ENCODE measurements around the gene KIF21A. TPM values are rescaled to one million over a fixed set of nuclear protein-coding genes. Genes with fewer than 3 reads are reported as not detected.

KIF21A gene
- total and polyA plus RNA-seq, 5 donors from 2014 or later, result 1.7 to 10.7 (median 2.1) TPM

- peaks cover 23% of the 10 kb centered on the region for H3K36me3 Mint-ChIP-seq
- no peak overlapping the region for H3K27ac ChIP-seq (ENCODE audit: insufficient read depth, low read length, poor library complexity, severe bottlenecking)
- no peak overlapping the region for H3K4me3 ChIP-seq (ENCODE audit: low read depth, low read length)
- H3K27ac Mint-ChIP-seq, result no peak overlapping the region
- ATAC-seq (ENCODE audit: low read depth in 2 of 2), result no peak
- no peaks in the 10 kb centered on the region for H3K27me3 ChIP-seq (ENCODE audit: control insufficient read depth, insufficient read depth, low read length)
- H3K4me1 Mint-ChIP-seq, result peaks cover 0 to 6% (median 2%) of the 10 kb centered on the region in 4 donors
- DNase-seq, result no peak
- H3K9me3 Mint-ChIP-seq, result peaks cover 0 to 3% (median 0%) of the 10 kb centered on the region in 7 donors
- no peak overlapping the region for H3K4me3 Mint-ChIP-seq
- H3K4me1 ChIP-seq (ENCODE audit: control insufficient read depth, insufficient read depth, low read length, poor library complexity, severe bottlenecking), result no peaks in the 10 kb centered on the region
- no peaks in the 10 kb centered on the region for H3K36me3 ChIP-seq (ENCODE audit: control insufficient read depth, insufficient read depth, low read length)
- peaks cover 4% of the 10 kb centered on the region for H3K27me3 Mint-ChIP-seq
- no peaks in the 10 kb centered on the region for H3K9me3 ChIP-seq (ENCODE audit: control insufficient read depth in 2 of 2, low read length in 2 of 2)
Measured at GRCh38 chr12:39294715-39295114, 148.2 kb downstream of the KIF21A start.

DNA sequence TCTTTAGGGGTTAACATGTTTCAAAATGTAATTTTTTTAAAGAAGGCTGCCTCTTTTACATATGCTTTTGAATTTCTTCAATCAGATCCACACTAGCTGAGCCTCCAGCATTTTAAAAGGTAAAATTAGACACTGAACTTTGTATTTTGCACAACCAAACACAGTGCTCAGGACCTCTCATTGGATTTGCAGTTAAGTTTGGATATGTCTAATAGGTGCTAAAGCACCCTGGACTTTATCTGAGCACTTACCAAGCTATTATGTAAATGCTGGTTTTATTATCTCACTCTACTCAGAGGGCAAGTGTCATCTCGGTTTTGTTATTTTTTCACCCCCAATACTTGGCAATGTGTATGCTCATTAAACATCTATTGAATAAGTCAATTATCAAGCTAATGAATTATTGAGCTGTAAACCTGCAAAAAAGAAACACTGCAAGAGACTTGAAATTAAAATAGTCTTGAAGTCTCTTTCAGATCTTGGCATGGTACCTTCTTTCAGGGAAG lies 150.7 kb downstream of the KIF21A start:
- ATAC-seq (ENCODE audit: low read depth in 2 of 2), result no peak
- no peaks in the 10 kb centered on the region for H3K36me3 ChIP-seq (ENCODE audit: control insufficient read depth, insufficient read depth, low read length)
- no peak overlapping the region for H3K4me3 ChIP-seq (ENCODE audit: low read depth, low read length)
- no peak for DNase-seq
- H3K27ac ChIP-seq (ENCODE audit: insufficient read depth, low read length, poor library complexity, severe bottlenecking), result no peak overlapping the region
- H3K4me3 Mint-ChIP-seq, result no peak overlapping the region
- no peaks in the 10 kb centered on the region for H3K4me1 ChIP-seq (ENCODE audit: control insufficient read depth, insufficient read depth, low read length, poor library complexity, severe bottlenecking)
- peaks cover 15% of the 10 kb centered on the region for H3K36me3 Mint-ChIP-seq
- peaks cover 0 to 3% (median 0%) of the 10 kb centered on the region in 7 donors for H3K9me3 Mint-ChIP-seq
- no peaks in the 10 kb centered on the region for H3K9me3 ChIP-seq (ENCODE audit: control insufficient read depth in 2 of 2, low read length in 2 of 2)
- no peaks in the 10 kb centered on the region for H3K27me3 ChIP-seq (ENCODE audit: control insufficient read depth, insufficient read depth, low read length)
- no peak overlapping the region for H3K27ac Mint-ChIP-seq
- H3K4me1 Mint-ChIP-seq, result peaks cover 0 to 6% (median 2%) of the 10 kb centered on the region in 4 donors
- peaks cover 16% of the 10 kb centered on the region for H3K27me3 Mint-ChIP-seq

DNA sequence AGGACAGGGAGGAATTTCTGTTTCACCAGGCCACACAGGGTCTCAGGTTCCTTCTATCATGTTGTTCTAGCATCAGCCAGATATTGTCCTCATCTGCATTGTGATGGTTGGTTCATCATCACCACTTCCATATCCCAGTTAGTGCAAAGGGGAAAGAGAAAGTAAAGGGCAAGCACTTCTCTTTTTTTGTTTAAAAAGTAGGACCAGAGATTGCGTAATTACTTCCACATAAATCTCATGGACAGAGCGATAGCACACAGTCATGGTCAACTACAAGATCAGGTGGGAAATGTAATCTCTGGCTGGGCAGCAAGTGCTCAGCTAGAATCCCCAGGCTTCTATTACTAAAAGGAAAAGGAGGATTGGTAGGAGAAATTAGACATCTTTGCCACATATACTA lies 155.1 kb downstream of the KIF21A start:
- H3K9me3 Mint-ChIP-seq, result no peaks in the 10 kb centered on the region
- no peak overlapping the region for H3K27ac Mint-ChIP-seq
- Histone ChIP-seq H3K27me3 (ENCODE audit: control insufficient read depth, insufficient read depth, low read length) (peaks cover 2% of the 10 kb centered on the region), H3K9me3 (ENCODE audit: control insufficient read depth in 2 of 2, low read length in 2 of 2) (no peaks in the 10 kb centered on the region), H3K36me3 (ENCODE audit: control insufficient read depth, insufficient read depth, low read length) (no peaks in the 10 kb centered on the region), H3K4me1 (ENCODE audit: control insufficient read depth, insufficient read depth, low read length, poor library complexity, severe bottlenecking) (no peaks in the 10 kb centered on the region), H3K4me3 (ENCODE audit: low read depth, low read length) (no peak overlapping the region), H3K27ac (ENCODE audit: insufficient read depth, low read length, poor library complexity, severe bottlenecking) (no peak overlapping the region)
- H3K27me3 Mint-ChIP-seq, result peaks cover 21% of the 10 kb centered on the region
- H3K4me3 Mint-ChIP-seq, result no peak overlapping the region
- no peaks in the 10 kb centered on the region for H3K4me1 Mint-ChIP-seq
- no peak for ATAC-seq (ENCODE audit: low read depth in 2 of 2)
- H3K36me3 Mint-ChIP-seq, result no peaks in the 10 kb centered on the region
- no peak for DNase-seq

DNA sequence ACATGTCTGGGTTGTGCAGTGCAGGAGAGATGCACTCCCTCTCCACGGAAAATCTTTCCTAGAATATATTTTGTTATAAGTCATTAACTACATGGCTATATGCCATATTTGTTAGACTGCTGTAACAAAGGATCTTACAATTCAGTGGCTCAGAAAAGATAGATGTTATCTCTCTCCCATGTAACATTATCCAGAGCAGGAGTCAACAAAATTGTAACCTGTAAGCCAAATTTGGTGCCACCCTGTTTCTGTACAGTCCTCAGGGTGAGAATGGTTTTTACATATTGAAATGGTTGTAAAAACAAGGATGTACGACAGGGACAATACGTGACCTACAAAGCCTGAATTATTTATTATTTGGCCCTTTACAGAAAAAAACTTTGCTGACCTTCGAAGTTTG lies 155.5 kb downstream of the KIF21A start:
- Mint-ChIP-seq H3K4me1 (no peaks in the 10 kb centered on the region), H3K27me3 (peaks cover 20% of the 10 kb centered on the region), H3K27ac (no peak overlapping the region), H3K4me3 (no peak overlapping the region), H3K9me3 (no peaks in the 10 kb centered on the region), H3K36me3 (no peaks in the 10 kb centered on the region)
- ATAC-seq (ENCODE audit: low read depth in 2 of 2) (no peak), DNase-seq (no peak)
- Histone ChIP-seq H3K9me3 (ENCODE audit: control insufficient read depth in 2 of 2, low read length in 2 of 2) (no peaks in the 10 kb centered on the region), H3K27me3 (ENCODE audit: control insufficient read depth, insufficient read depth, low read length) (peaks cover 2% of the 10 kb centered on the region), H3K4me3 (ENCODE audit: low read depth, low read length) (no peak overlapping the region), H3K36me3 (ENCODE audit: control insufficient read depth, insufficient read depth, low read length) (no peaks in the 10 kb centered on the region), H3K4me1 (ENCODE audit: control insufficient read depth, insufficient read depth, low read length, poor library complexity, severe bottlenecking) (no peaks in the 10 kb centered on the region), H3K27ac (ENCODE audit: insufficient read depth, low read length, poor library complexity, severe bottlenecking) (no peak overlapping the region)

GRCh38 chr12:39278426-39278825 lies 164.5 kb downstream of the KIF21A start:
- Histone ChIP-seq H3K9me3 (ENCODE audit: control insufficient read depth in 2 of 2, low read length in 2 of 2) (no peaks in the 10 kb centered on the region), H3K27ac (ENCODE audit: insufficient read depth, low read length, poor library complexity, severe bottlenecking) (no peak overlapping the region), H3K4me1 (ENCODE audit: control insufficient read depth, insufficient read depth, low read length, poor library complexity, severe bottlenecking) (no peaks in the 10 kb centered on the region), H3K4me3 (ENCODE audit: low read depth, low read length) (no peak overlapping the region), H3K27me3 (ENCODE audit: control insufficient read depth, insufficient read depth, low read length) (peaks cover 19% of the 10 kb centered on the region), H3K36me3 (ENCODE audit: control insufficient read depth, insufficient read depth, low read length) (no peaks in the 10 kb centered on the region)
- DNase-seq, result no peak
- H3K4me3 Mint-ChIP-seq, result no peak overlapping the region
- no peak overlapping the region for H3K27ac Mint-ChIP-seq
- no peaks in the 10 kb centered on the region for H3K36me3 Mint-ChIP-seq
- ATAC-seq (ENCODE audit: low read depth in 2 of 2), result no peak
- H3K4me1 Mint-ChIP-seq, result no peaks in the 10 kb centered on the region
- H3K9me3 Mint-ChIP-seq, result peaks cover 0 to 1% (median 0%) of the 10 kb centered on the region in 7 donors
- peaks cover 9% of the 10 kb centered on the region for H3K27me3 Mint-ChIP-seq

DNA sequence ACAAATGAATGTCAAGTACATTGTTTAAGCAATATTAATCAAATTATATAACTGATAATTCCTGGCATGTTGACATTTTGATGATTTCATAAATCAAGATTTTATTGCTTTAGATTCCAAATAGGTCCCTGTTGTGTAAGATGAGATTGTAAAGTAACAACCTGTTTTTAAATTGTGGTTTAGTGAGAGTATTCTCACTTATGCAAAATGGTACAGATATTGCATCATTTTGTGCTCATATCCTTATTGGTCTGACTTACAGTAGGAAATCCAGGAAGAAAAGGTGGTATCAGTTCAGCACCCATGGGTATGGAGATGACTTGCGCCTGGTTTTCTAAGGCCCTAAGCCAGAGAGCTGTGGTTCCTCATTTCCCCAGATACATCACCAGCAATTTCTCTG lies 165.5 kb downstream of the KIF21A start:
- Histone ChIP-seq H3K27ac (ENCODE audit: insufficient read depth, low read length, poor library complexity, severe bottlenecking) (no peak overlapping the region), H3K9me3 (ENCODE audit: control insufficient read depth in 2 of 2, low read length in 2 of 2) (no peaks in the 10 kb centered on the region), H3K27me3 (ENCODE audit: control insufficient read depth, insufficient read depth, low read length) (peaks cover 19% of the 10 kb centered on the region), H3K4me3 (ENCODE audit: low read depth, low read length) (no peak overlapping the region), H3K4me1 (ENCODE audit: control insufficient read depth, insufficient read depth, low read length, poor library complexity, severe bottlenecking) (no peaks in the 10 kb centered on the region), H3K36me3 (ENCODE audit: control insufficient read depth, insufficient read depth, low read length) (no peaks in the 10 kb centered on the region)
- ATAC-seq (ENCODE audit: low read depth in 2 of 2), result no peak
- Mint-ChIP-seq H3K4me3 (no peak overlapping the region), H3K27ac (no peak overlapping the region), H3K36me3 (no peaks in the 10 kb centered on the region), H3K4me1 (peaks cover 0 to 4% (median 0%) of the 10 kb centered on the region in 4 donors), H3K27me3 (peaks cover 9% of the 10 kb centered on the region), H3K9me3 (peaks cover 0 to 1% (median 0%) of the 10 kb centered on the region in 7 donors)
- DNase-seq, result no peak

GRCh38 chr12:39275846-39276245 lies 167.1 kb downstream of the KIF21A start:
- ATAC-seq (ENCODE audit: low read depth in 2 of 2), result no peak
- no peak overlapping the region for H3K4me3 Mint-ChIP-seq
- Histone ChIP-seq H3K9me3 (ENCODE audit: control insufficient read depth in 2 of 2, low read length in 2 of 2) (no peaks in the 10 kb centered on the region), H3K27ac (ENCODE audit: insufficient read depth, low read length, poor library complexity, severe bottlenecking) (no peak overlapping the region), H3K36me3 (ENCODE audit: control insufficient read depth, insufficient read depth, low read length) (no peaks in the 10 kb centered on the region), H3K4me1 (ENCODE audit: control insufficient read depth, insufficient read depth, low read length, poor library complexity, severe bottlenecking) (no peaks in the 10 kb centered on the region), H3K27me3 (ENCODE audit: control insufficient read depth, insufficient read depth, low read length) (peaks cover 15% of the 10 kb centered on the region), H3K4me3 (ENCODE audit: low read depth, low read length) (no peak overlapping the region)
- no peaks in the 10 kb centered on the region for H3K36me3 Mint-ChIP-seq
- no peaks in the 10 kb centered on the region for H3K9me3 Mint-ChIP-seq
- DNase-seq, result no peak
- H3K27ac Mint-ChIP-seq, result no peak overlapping the region
- peaks cover 0 to 4% (median 0%) of the 10 kb centered on the region in 4 donors for H3K4me1 Mint-ChIP-seq
- H3K27me3 Mint-ChIP-seq, result peaks cover 9% of the 10 kb centered on the region

GRCh38 chr12:39272871-39273655 lies 169.9 kb downstream of the KIF21A start:
- Histone ChIP-seq H3K4me3 (ENCODE audit: low read depth, low read length) (no peak overlapping the region), H3K27ac (ENCODE audit: insufficient read depth, low read length, poor library complexity, severe bottlenecking) (no peak overlapping the region), H3K27me3 (ENCODE audit: control insufficient read depth, insufficient read depth, low read length) (peaks cover 15% of the 10 kb centered on the region), H3K36me3 (ENCODE audit: control insufficient read depth, insufficient read depth, low read length) (no peaks in the 10 kb centered on the region), H3K4me1 (ENCODE audit: control insufficient read depth, insufficient read depth, low read length, poor library complexity, severe bottlenecking) (no peaks in the 10 kb centered on the region), H3K9me3 (ENCODE audit: control insufficient read depth in 2 of 2, low read length in 2 of 2) (no peaks in the 10 kb centered on the region)
- ATAC-seq (ENCODE audit: low read depth in 2 of 2) (no peak), DNase-seq (peak in 2 of 3 donors; percentile 24 to 27)
- Mint-ChIP-seq H3K36me3 (no peaks in the 10 kb centered on the region), H3K4me3 (no peak overlapping the region), H3K27me3 (peaks cover 9% of the 10 kb centered on the region), H3K4me1 (peaks cover 0 to 4% (median 0%) of the 10 kb centered on the region in 4 donors), H3K27ac (no peak overlapping the region), H3K9me3 (peaks cover 0 to 3% (median 0%) of the 10 kb centered on the region in 7 donors)
